ENCODE measurements around the gene CCZ1B.
A peak's percentile ranks its signal among the peaks of the same experiment; 100 is the strongest.
"Not testable (repeated sequence)": the region's sequence is repeated elsewhere in the genome, so short reads cannot be mapped to it uniquely, and the experiment has no call there.

CCZ1B gene

DNA sequence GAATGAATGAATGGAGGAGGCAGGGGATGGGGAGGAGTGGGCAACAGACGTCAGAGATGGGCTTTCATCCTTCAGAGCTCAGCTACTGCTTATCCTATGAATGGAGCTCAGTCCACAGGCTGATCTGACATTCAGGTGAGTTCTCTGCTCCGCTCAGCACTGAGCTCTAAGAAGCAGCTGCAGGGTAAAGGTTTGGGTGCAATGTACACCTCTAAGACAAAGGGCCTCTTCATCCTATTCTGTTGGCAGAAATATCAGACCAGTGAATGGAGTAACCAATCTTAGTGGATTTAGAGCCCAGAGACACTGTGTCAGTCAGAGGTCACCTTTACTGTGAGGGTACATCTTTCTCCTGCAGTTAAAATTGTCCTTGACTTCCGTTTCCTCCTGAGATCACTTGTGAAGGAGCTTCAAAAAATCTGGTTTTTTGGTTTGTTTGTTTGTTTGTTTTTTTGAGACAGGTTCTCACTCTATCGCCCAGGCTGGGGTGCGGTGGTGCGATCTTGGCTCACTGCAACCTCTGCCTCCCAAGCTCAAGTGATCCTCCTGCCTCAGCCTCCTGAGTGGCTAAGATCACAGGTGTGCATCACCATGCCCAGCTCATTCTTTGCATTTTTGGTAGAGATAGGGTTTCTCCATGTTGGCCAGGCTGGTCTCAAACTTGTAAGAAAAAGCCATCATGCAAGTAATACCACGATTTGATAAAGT is 5.1 kb upstream of the CCZ1B start:
- DNase-seq (ENCODE audit: low read depth, low spot score): no peak

DNA sequence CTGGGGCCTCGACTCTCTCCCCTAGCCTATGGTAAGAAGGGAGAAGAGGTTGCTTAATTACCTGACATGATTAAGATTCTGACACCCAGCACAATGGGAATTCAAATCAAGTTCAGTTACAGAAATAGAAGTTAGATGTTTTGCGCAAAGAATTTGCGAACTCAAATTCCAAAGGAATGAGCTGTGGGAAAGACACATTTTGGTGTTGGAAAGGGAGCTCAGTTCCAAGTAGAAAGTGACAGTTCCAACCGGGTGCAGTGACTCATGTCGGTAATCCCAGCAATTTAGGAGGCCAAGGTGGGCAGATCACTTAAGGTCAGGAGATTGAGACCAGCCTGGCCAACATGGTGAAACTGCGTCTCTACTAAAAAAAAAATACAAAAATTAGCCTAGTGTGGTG is 4.0 kb upstream of the CCZ1B start:
- DNase-seq (ENCODE audit: low read depth, low spot score): not testable (repeated sequence)

DNA sequence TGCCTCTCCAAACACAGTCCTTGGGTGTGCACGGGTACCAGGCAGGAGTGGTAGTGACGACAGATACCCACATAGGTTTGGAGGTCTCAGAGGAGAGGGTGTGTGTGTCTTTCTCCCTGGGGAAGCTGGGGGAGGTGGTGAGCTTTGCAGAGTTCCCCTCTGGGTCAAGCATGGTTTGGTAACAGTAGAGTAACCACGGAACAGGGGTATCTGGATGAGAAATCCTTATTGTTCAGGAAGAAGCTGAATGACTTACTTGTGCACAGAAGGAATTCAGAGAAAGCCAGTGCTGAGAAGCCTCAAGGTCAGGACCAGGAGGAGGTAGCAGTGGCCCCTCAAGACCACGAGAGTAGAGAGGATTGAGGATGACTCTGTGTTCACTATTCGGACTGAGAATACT is 3.5 kb upstream of the CCZ1B start:
- DNase-seq (ENCODE audit: low read depth, low spot score): not testable (repeated sequence)

DNA sequence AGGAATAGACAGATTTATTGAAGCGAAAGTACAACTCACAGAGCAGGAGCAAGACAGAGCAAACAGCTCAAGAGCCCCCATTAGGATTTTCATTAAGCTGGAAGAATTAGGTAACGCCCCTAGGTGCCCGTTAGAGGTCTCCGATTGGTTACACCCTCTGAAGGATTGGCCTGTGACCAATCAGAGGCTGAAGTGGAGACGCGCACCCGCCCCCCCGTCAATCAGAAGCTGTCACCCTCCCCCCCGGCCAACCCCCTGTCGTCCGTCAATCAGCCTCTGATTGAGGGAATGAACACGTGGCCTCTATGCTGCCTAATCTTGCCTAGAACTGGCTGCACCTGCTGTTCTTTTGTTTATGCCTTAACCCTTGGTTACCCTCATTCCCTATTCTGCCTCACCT is 1.1 kb upstream of the CCZ1B start:
- DNase-seq (ENCODE audit: low read depth, low spot score): peak; percentile 75

DNA sequence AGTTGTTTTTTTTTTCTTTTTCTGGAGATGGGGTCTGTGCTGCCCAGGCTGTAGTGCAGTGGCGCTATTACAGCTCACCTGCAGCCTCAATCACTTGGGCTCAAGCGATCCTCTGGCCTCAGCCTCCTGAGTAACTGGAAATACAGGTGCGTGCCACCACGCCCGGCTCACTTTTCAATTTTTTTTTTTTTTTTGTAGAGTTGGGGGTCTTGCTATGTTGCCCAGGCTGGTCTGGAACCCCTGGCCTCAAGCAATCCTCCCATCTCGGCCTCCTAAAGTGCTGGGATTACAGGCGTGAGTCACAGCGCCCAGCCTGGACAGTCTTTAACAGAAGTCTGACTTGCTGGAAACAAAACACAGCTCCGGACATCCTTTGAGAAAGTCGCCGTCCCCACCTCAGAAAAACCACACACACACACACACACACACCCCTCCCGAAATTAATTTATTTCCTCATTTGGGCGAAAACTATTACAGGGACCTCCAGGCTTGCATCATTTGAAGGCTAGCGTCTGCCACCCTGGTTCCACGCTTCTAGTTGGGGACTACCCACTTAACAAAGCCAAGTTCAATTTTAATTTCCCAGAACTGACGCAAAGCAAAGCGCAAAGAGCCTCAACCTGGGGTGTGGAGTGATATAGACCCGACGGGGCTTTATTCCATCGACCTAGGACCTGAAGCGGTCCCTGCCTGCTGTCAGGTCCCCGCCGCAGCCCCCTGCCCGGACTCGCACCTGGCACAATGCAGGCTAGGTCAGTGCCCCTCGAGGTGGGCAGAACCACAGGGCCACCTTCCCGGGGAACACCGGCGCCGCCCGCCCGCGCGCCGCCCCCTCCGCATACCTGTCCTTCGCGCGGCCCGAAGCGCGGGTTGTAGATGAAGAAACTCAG is 594 bp downstream of the CCZ1B start:
- not testable (repeated sequence) for DNase-seq (ENCODE audit: low read depth, low spot score)

DNA sequence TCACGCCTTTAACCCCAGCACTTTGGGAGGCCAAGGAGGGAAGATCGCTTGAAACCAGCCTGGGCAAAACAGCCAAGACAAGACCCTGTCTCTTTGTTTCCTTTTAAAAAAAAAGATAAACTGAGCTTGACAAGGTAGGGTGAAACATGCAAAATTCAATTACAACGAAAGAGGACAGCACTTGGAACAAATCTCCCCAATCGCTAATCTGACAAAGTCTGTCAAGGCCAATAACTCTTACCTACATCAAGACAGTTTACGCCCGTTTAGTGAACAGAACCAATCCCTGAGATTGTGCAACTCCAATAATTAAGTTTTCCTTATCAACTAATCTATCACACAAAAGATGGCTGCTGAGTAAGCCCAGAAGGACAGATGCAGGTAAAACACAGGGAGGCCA is 4.5 kb downstream of the CCZ1B start:
- not testable (repeated sequence) for DNase-seq (ENCODE audit: low read depth, low spot score)

DNA sequence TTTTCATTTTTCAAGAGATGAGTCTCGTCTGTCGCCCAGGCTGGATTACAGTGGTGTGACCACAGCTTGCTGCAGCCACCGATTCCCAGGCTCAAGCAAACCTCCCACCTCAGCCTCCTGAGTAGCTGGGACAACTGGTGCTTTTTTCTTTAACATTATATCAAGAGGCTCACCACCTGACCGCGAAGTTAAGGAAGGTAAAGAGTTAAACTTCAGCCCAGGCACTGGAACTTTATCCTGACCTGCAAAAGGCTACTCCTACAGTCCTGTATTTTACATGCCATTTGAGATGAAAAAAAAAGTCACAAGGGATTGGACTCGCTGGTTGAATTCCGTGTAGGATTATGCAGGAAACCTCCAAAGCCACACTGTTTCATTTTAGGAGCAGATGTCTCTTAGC is 10.6 kb downstream of the CCZ1B start:
- not testable (repeated sequence) for DNase-seq (ENCODE audit: low read depth, low spot score)

DNA sequence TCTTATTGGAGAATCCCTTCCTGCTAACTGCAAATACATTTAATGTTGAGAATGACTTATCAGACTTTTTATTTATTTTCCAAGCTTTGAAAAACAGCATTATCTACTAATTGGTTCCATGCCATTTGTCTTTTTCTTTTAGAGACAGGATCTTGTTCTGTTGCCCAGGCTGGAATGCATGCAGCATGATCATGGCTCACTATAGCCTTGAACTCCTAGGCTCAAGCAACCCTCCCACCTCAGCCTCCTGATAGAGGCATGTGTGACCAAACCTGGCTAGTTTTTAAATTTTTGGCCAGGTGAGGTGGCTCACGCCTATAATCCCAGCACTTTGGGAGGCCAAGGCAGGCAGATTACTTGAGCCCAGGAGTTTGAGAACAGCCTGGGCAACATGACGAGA is 13.1 kb downstream of the CCZ1B start:
- not testable (repeated sequence) for DNase-seq (ENCODE audit: low read depth, low spot score)

DNA sequence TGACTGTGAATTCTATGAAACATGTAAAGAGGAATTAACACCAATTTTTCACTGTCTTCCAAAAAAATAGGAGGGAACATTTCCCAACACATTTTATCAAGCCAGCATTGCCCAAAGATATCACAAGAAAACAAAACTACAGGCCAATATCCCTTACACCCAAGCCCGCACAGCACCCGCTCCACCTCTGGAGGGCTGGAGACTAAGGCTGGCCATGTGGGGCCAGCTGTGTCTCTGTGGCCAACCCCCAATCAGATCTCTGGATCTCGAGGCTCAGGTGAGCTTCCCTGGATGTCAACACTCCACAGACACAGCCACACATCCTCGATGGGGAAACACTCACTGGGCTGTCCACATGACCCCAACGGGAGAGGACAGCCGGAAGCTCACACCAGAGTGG is 18.1 kb downstream of the CCZ1B start:
- not testable (repeated sequence) for DNase-seq (ENCODE audit: low read depth, low spot score)

DNA sequence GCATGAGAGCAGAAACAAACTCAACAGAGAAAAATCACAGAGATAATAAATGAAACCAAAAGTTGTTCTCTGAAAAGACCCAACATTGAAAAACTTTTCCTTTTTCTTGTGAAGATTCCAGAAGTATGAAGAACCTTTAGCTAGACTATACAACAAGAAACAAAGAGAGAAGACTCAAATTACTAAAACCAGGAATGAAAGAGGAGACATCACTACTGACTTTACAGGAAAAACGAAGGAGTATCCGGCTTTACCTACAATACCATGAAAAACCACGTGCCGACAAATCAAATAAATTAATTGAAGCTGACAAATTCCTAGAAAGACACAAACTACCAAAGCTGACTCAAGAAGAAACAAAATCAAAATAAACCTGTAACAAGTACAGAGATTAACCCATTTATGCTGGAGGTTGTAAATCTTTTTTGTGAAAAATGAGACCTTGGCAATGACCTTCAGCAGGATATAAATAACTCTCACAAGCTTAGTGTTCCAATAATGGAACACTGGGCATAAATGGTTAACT is 18.6 kb downstream of the CCZ1B start:
- DNase-seq (ENCODE audit: low read depth, low spot score): not testable (repeated sequence)

DNA sequence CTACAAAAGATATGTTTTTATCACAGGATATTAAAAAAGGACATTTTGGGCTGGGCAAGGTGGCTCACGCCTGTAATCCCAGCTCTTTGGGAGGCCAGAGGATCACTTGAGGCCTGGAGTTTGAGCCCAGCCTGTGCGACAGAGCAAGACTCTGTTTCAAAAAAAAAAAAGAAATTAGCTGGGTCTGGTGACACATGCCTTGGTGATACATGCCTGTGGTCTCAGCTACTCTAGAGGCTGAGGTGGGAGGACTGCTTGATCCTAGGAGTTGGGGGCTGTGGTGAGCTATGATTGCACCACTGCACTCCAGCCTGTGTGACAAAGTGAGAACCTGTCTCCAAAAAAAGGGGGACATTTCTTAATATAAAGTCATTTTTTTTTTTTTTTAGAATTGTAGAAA is 25.7 kb downstream of the CCZ1B start:
- not testable (repeated sequence) for DNase-seq (ENCODE audit: low read depth, low spot score)

DNA sequence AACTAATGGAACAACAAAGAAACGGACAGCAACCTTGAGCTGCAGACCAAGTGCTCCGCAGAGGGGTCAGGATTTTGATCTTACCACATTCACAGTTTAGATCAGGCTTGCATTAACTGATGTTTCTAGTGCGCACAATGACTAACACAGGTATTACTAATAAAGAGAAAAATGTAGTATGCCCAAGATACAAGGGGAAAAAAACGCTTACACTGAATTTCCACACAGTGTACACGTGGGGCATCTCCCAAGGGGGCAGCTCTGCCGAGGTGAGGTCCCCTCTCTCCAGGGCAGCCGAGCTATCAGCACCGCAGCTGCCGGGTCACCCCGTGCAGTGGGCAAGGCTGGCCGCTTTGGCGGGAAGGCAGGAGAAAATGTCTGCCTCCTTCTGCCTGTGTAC is 26.2 kb downstream of the CCZ1B start:
- DNase-seq (ENCODE audit: low read depth, low spot score): not testable (repeated sequence)

DNA sequence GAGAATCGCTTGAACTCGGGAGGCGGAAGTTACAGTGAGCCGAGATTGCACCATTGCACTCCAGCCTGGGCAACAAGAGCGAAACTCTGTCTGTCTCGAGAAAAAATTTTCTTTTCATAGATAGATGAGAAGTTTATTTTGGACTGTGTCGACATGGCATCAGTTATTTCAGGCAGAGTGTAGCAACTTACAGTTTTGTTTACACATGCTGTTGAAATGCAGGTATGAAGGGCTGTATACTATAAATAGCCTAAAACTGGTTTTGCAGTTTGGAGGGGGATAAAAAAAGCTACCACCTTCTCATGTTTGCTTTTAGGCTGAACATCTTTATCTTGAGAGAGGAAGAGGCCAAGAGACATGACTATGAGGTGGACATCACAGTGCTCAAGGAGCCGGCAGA is 28.0 kb downstream of the CCZ1B start:
- not testable (repeated sequence) for DNase-seq (ENCODE audit: low read depth, low spot score)

DNA sequence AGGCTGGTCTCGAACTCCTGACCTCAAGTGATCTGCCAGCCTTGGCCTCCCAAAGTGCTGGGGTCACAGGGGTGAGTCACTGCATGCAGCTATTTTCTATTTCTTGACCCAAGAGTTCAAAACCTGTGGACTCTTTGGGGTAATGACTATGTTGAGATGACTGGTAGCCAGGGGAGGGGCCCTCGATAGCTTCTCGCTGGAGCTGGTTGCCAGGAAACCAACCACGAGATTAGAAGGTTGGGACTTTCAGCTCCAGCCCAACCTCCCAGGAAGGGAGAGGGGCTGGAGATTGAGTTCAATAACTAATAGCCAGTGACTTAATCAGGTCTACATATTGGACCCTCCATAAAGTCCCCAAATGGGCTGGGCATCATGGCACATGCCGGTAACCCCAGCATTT is 28.9 kb downstream of the CCZ1B start:
- not testable (repeated sequence) for DNase-seq (ENCODE audit: low read depth, low spot score)

DNA sequence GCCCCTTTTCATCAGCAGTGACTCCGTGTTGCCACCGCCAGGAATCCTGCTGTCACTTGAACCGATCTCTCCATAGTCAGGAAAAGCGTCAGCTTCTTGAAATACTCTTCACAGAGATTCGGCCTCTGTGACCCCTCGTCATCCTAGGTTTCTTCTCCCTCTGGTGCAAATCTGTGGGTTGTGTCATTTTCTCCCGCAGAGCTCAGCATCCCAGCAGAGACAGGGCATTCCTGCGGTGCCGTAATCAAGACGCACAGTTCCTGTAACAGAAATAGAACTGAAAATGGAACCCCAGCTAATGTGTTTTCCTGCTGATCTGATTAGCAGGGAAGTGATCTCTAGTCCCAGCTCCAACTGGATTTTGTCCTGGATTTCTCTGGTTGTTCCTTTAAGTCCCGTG is 31.8 kb downstream of the CCZ1B start:
- not testable (repeated sequence) for DNase-seq (ENCODE audit: low read depth, low spot score)

DNA sequence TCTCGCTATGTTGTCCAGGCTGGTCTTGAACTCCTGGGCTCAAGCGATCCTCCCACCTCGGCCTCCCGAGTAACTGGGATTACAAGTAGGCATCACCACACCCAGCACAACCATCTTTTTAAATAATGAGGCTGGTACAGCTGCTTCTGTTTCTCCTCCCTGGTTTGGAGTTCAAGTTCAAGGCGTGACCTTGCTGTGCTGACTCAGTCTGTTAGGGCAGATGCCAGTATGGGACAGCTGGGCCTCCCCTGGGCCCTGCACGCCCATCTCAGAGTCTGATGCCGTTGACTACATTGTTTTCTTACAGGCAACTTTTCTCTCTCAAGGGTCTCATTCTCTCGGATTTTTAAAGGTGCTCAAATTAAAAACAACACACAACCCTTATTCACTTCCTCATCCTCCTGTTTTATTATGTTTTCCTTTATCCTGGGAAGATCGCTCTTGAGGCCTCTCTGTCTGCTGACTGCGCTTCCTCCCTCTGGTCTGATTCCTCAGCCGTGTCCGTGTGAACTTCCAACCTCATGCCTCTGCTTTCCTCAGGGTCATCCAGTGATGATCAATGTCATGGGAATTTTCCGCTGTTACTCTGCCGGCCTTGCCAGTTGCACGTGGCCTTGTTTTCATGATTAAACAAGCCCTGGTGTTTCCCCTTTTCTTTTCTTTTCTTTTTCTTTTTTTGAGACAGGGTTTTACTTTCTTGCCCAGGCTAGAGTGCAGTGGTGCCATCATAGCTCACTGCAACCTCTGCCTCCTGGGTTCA is 33.8 kb downstream of the CCZ1B start:
- not testable (repeated sequence) for DNase-seq (ENCODE audit: low read depth, low spot score)

DNA sequence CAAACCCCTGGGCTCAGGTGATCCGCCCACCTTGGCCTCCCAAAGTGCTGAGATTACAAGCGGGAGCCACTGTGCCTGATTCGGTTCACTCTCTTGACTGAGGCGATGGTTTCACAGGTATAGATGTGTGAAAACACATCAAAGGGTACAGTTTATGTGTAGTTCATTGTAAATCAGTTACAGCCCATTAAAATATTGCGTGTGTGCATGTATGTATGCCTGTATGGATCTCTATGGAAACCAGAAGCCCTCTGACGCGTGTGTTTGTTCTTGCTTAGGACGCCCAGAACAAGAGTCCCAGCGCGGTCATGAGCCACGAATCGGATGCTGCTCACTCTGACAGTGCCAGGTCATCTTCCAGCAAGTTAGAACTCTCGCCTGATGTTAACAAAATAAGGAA is 36.7 kb downstream of the CCZ1B start:
- DNase-seq (ENCODE audit: low read depth, low spot score): not testable (repeated sequence)

DNA sequence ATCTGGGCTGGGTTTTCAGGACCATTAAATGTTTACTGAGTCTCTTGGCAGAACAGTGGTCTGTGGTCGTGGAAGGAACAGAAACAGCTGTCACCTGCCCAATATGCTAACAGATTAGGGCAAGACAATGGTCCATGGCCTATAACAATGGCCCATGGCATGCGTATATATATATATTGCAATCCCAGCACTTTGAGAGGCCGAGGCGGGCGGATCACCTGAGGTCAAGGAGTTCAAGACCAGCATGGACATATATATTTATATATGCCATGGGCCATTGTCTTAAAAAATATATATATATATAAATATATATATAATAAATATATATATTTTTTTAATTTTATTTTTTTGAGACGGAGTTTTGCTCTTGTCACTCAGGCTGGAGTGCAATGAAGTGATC is 44.5 kb downstream of the CCZ1B start:
- DNase-seq (ENCODE audit: low read depth, low spot score): not testable (repeated sequence)

DNA sequence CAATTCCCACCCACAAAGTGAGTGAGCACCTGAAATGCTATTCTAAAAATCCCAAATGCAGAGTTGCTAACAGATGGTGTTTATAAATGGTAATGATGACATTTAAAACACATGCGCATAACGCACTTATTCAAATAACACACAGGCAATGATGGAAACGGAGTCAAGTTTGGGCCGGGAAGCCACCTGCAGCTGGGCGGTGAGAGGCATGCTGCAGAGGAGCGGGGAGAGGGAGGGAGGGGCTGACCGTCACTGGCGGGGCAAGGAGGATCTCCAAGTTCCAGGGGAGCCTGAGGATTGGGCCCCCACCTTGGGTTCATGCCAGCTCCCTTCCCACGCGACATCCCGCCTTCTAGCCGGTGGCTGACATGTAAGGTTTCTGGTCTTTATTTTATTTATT is 64.9 kb downstream of the CCZ1B start:
- not testable (repeated sequence) for DNase-seq (ENCODE audit: low read depth, low spot score)

DNA sequence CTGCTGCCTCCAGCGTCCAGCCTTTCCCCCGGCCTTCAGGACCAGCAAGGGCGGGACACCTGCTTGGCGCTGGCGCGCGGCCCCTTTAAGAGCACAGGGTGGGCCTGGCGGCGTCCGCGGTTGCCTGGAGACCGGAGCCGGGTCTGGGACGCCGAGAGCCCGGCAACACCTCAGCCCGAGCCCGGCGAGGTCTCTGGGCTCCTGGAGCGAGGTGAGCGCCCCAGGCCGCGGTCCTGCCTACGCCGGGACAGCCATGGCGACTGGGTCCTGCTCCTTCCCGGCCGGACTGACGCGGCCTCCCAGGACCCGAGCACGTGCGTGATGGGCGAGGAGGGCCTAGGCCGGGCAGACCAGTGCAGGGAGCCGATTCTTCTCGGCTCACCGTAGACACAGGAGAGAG is 72.1 kb downstream of the CCZ1B start, which contains the start of gene RSPH10B2:
RSPH10B2 (plus strand) TSS at position 140 of the 400 bp plus-strand sequence. CDS start 3,575 bp downstream, outside the sequence.
- DNase-seq (ENCODE audit: low read depth, low spot score): peak; percentile 41

DNA sequence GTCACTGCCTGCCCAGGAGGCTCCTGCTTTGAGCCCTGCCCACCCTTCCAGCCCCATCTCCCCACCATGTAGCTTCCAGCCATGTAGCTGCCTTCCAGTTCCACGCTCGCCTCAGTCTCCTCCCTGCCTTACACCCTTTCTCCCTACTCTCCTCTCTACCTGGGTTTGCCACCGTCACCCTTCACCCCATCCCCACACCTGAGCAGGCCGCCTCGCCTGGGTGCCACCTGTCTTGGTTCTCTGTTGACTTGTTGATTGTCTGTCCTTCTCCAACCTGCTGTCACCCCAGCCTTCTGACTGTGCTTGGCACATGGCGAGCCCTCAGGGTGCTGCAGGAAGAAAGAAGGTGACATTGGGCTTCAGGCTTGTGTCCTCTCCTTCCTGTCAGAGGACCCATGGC is 75.9 kb downstream of the CCZ1B start:
- not testable (repeated sequence) for DNase-seq (ENCODE audit: low read depth, low spot score)

DNA sequence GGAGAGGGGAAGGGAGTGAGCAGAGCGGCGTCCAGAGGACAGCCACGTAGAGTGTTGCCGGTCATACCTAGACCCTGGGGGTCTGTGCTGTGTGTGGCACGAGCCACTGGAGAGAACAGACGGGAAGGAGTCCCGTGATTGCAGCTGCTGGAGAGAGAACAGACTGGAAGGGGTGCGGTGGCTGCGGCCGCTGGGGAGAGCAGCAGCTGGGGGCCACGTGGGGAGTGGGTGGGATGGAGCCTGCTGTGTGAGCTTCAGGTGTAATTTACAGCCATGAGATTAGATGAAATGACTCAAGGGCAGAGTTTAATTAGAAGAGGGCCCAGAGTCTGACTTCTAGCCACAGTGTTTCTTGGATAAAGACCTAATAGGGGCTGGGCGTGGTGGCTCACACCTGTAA is 76.7 kb downstream of the CCZ1B start:
- not testable (repeated sequence) for DNase-seq (ENCODE audit: low read depth, low spot score)
